Mucosa of rectum (tissue), 2 donors: ENCODE measurements around the gene CD3G.

Experiments
- H3K27ac ChIP-seq, 2 donors: one replicate each; pipeline ENCODE4 v1.7.0; 2013; ENCODE audit warnings: inconsistent platforms in 2 of 2, low read depth in 2 of 2, low read length in 2 of 2
- H3K27me3 ChIP-seq, 2 donors: one replicate each; pipeline ENCODE4 v1.7.0; 2013; ENCODE audit warnings: low read length in 2 of 2; ENCODE audit not compliant: control insufficient read depth in 2 of 2, insufficient read depth in 2 of 2
- H3K36me3 ChIP-seq, 2 donors: one replicate each; pipeline ENCODE4 v1.7.0; 2013; ENCODE audit warnings: low read length in 2 of 2; ENCODE audit not compliant: control insufficient read depth in 2 of 2, insufficient read depth in 2 of 2
- H3K4me1 ChIP-seq, 2 donors: one replicate each; pipeline ENCODE4 v1.7.0; 2013; ENCODE audit warnings: low read length in 2 of 2, mild to moderate bottlenecking in 1 of 2; ENCODE audit not compliant: control insufficient read depth in 2 of 2, insufficient read depth in 2 of 2
- H3K4me3 ChIP-seq, 2 donors: one replicate each; pipeline ENCODE4 v1.7.0; 2013; ENCODE audit warnings: low read length in 2 of 2
- H3K9ac ChIP-seq, 2 donors: one replicate each; pipeline ENCODE4 v1.7.0; 2013; ENCODE audit warnings: low read length in 2 of 2, low read depth in 1 of 2, mild to moderate bottlenecking in 1 of 2
- H3K9me3 ChIP-seq, 2 donors: one replicate each; pipeline ENCODE4 v1.7.0; 2013; ENCODE audit warnings: low read length in 2 of 2; ENCODE audit not compliant: control insufficient read depth in 2 of 2
- donor health status: healthy.
- donor health status: Normal muscosa, but diverticular disease.

CD3G gene

GRCh38 chr11:118322721-118323120 lies 21.4 kb upstream of the CD3G start:
- no peak overlapping the region for H3K4me3 ChIP-seq
- H3K9me3 ChIP-seq: no peaks in the 10 kb centered on the region
- no peaks in the 10 kb centered on the region for H3K36me3 ChIP-seq
- H3K4me1 ChIP-seq: peaks cover 13 to 33% of the 10 kb centered on the region in 2 donors
- H3K27ac ChIP-seq: no peak overlapping the region
- H3K27me3 ChIP-seq: no peaks in the 10 kb centered on the region
- H3K9ac ChIP-seq: no peak overlapping the region

GRCh38 chr11:118325283-118325682 lies 18.9 kb upstream of the CD3G start:
- Histone ChIP-seq H3K9ac (no peak overlapping the region), H3K4me1 (peaks cover 5 to 16% of the 10 kb centered on the region in 2 donors), H3K36me3 (no peaks in the 10 kb centered on the region), H3K27me3 (no peaks in the 10 kb centered on the region), H3K27ac (no peak overlapping the region), H3K4me3 (no peak overlapping the region), H3K9me3 (no peaks in the 10 kb centered on the region)

GRCh38 chr11:118328745-118329144 lies 15.4 kb upstream of the CD3G start:
- no peaks in the 10 kb centered on the region for H3K9me3 ChIP-seq
- H3K4me1 ChIP-seq: no peaks in the 10 kb centered on the region
- H3K27ac ChIP-seq: no peak overlapping the region
- H3K4me3 ChIP-seq: no peak overlapping the region
- no peaks in the 10 kb centered on the region for H3K36me3 ChIP-seq
- no peak overlapping the region for H3K9ac ChIP-seq
- no peaks in the 10 kb centered on the region for H3K27me3 ChIP-seq

- H3K9me3 ChIP-seq: no peaks in the 10 kb centered on the region
- H3K9ac ChIP-seq: no peak overlapping the region
- no peaks in the 10 kb centered on the region for H3K36me3 ChIP-seq
- no peak overlapping the region for H3K4me3 ChIP-seq
- H3K27ac ChIP-seq: no peak overlapping the region
- H3K4me1 ChIP-seq: no peaks in the 10 kb centered on the region
- H3K27me3 ChIP-seq: no peaks in the 10 kb centered on the region
Measured at GRCh38 chr11:118334745-118335144, 9.4 kb upstream of the CD3G start.

GRCh38 chr11:118338637-118339061 lies 5.5 kb upstream of the CD3G start:
- H3K27me3 ChIP-seq: no peaks in the 10 kb centered on the region
- H3K9ac ChIP-seq: no peak overlapping the region
- H3K4me1 ChIP-seq: no peaks in the 10 kb centered on the region
- no peaks in the 10 kb centered on the region for H3K9me3 ChIP-seq
- peak overlapping the region in 1 of 2 donors; percentile 63 for H3K27ac ChIP-seq
- H3K4me3 ChIP-seq: peak overlapping the region in 1 of 2 donors; percentile 52
- H3K36me3 ChIP-seq: no peaks in the 10 kb centered on the region

- H3K27me3 ChIP-seq: no peaks in the 10 kb centered on the region
- peak overlapping the region in 1 of 2 donors; percentile 63 for H3K27ac ChIP-seq
- H3K4me1 ChIP-seq: no peaks in the 10 kb centered on the region
- H3K9me3 ChIP-seq: no peaks in the 10 kb centered on the region
- H3K9ac ChIP-seq: no peak overlapping the region
- H3K36me3 ChIP-seq: no peaks in the 10 kb centered on the region
- H3K4me3 ChIP-seq: peak overlapping the region in 1 of 2 donors; percentile 52
Measured at GRCh38 chr11:118339281-118339961, 4.7 kb upstream of the CD3G start.

- Histone ChIP-seq H3K27me3 (no peaks in the 10 kb centered on the region), H3K27ac (peak overlapping the region in 1 of 2 donors; percentile 38), H3K4me1 (no peaks in the 10 kb centered on the region), H3K9ac (peak overlapping the region in 1 of 2 donors; percentile 17), H3K9me3 (no peaks in the 10 kb centered on the region), H3K4me3 (peak overlapping the region in 1 of 2 donors; percentile 52), H3K36me3 (no peaks in the 10 kb centered on the region)
Measured at GRCh38 chr11:118340449-118340848, 3.7 kb upstream of the CD3G start.

- peak overlapping the region in 1 of 2 donors; percentile 32 for H3K9ac ChIP-seq
- H3K27ac ChIP-seq: peak overlapping the region in 1 of 2 donors; percentile 61
- peak overlapping the region in 1 of 2 donors; percentile 62 for H3K4me3 ChIP-seq
- H3K9me3 ChIP-seq: no peaks in the 10 kb centered on the region
- H3K4me1 ChIP-seq: no peaks in the 10 kb centered on the region
- H3K27me3 ChIP-seq: no peaks in the 10 kb centered on the region
- H3K36me3 ChIP-seq: no peaks in the 10 kb centered on the region
Measured at GRCh38 chr11:118341261-118341660, 2.9 kb upstream of the CD3G start.

- H3K9me3 ChIP-seq: no peaks in the 10 kb centered on the region
- no peaks in the 10 kb centered on the region for H3K36me3 ChIP-seq
- no peaks in the 10 kb centered on the region for H3K27me3 ChIP-seq
- peak overlapping the region in 1 of 2 donors; percentile 62 for H3K4me3 ChIP-seq
- H3K9ac ChIP-seq: peak overlapping the region in 1 of 2 donors; percentile 41
- peak overlapping the region; percentile 14 to 61 for H3K27ac ChIP-seq
- H3K4me1 ChIP-seq: no peaks in the 10 kb centered on the region
Measured at GRCh38 chr11:118341815-118342489, 2.2 kb upstream of the CD3G start.

GRCh38 chr11:118342503-118343161 lies 1.5 kb upstream of the CD3G start, which contains the start of gene CD3D:
CD3D (minus strand) TSS chr11:118342705; CDS start chr11:118342607, 98 bp downstream.
- Histone ChIP-seq H3K9ac (peak within 1 kb of the TSS in 1 of 2 donors; percentile 41), H3K4me1 (no peaks in the 10 kb centered on the region), H3K36me3 (no peaks in the 10 kb centered on the region), H3K27me3 (no peaks in the 10 kb centered on the region), H3K9me3 (no peaks in the 10 kb centered on the region), H3K27ac (peak within 1 kb of the TSS; percentile 14 to 61), H3K4me3 (peak within 1 kb of the TSS in 1 of 2 donors; percentile 62)
